GM21515 (cell line): Measurements from ENCODE around the gene ORC1.

Experiments used
- ATAC-seq: cut with Tn5 transposase; IDR thresholded peaks from one replicate; pipeline ENCODE4 v1.9.1; 2021; ENCODE audit not compliant: unreplicated experiment

Gene ORC1

GRCh38 chr1:52404116-52404974, at the start of gene ORC1, which contains the start of gene PRPF38A:
TSS of gene ORC1 (minus strand) at chr1:52404423. CDS start at chr1:52402223, 2,200 bp downstream.
TSS of gene PRPF38A (plus strand) at chr1:52404602. CDS start at chr1:52404750, 148 bp downstream.
- ATAC-seq = peak; percentile 93

GRCh38 chr1:52444463-52444862, 40.2 kb upstream of the ORC1 start:
- ATAC-seq = no peak

- ATAC-seq = no peak
Measured at GRCh38 chr1:52439976-52440375, 35.8 kb upstream of the ORC1 start.

DNA sequence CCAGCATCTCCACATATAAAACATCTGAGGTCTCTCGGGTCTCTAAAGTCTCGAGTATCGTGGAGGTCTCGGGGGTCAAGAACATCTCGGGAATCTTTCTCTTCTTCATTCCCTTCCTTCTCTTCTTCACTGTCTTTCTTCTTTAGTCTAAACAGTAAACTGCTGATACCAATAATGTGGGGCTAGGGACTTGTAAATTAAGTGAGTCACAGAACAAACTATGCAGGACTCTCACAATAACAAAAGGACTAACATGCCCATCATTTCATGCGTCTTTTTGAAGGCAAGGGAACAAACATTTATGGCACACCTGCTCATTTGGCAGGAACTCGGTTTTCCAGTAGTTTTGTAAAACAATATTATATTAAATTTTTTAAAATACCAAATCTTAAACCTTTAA, 32.6 kb upstream of the ORC1 start:
- no peak for ATAC-seq

- no peak for ATAC-seq
Measured at GRCh38 chr1:52435650-52436049, 31.4 kb upstream of the ORC1 start.

DNA sequence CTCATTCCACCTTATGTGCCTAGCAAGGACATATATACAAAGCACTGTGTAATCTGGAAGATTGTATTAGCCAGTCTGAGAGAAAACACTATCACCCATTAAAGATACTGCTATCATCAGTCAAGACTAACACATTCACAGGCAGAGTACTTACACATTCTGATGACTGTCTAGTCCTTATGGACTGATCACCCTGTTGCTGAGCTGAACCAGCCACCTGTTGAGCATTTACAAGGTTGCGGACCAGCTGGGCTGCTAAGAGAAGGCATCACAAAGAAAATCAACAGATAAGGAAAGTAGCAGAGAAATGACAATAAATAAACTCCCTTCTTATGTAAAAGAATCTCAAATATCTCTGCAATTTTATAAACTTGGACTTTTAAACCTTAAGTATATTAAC, 31.0 kb upstream of the ORC1 start:
- ATAC-seq = no peak

DNA sequence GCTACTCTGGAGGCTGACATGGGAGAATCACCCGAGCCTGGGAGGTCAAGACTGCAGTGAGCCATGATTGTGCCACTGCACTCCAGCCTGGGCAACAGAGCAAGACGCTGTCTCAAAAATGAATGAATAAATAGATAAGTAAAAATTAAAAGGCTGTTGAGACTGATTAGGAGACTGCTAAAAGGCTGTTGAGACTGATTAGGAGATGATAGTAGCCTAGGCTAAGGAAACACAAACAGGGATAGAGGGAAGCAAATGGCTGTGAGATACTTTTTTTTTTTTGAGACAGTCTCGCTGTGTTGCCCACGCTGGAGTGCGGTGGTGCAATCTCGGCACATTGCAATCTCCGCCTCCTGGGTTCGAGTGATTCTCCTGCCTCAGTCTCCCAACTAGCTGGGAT, 28.6 kb upstream of the ORC1 start:
- no peak for ATAC-seq

DNA sequence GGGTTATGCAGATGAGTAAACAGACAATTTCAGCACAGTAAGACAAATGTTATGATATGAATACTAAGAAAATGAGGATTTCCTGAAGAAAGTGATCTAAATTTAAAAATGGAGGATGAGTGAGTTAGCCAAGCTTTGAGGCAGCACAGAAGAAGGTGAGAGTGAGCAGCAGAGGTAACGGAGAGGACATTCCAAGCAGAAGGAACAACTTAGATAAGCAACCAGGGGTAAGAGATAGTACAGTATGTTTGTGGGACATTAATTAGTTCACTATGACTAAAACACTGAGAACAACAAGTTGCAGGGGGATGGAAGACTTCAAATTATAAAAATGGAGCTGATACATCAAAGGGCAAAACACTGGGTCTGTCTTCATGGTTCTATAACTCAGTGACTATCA, 22.9 kb upstream of the ORC1 start:
- ATAC-seq = no peak

DNA sequence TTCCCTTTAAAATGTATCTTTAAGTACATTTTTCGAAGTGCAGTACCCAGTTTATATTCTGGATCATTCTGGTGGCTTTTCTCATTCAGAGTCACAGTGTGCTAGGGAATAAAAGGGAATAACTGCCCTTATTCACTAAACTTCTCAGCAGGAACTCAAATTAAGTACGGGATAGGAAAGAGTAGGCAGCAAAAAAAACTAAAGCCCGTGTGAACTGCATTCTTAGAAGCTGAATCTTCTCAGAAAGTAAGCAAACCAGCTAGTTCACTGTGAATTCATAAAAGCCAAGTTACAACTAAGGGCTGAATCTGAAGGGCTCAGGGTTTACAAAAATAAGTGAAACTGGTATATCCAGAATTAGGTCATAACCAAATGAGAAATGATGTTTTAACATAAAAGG, 22.1 kb upstream of the ORC1 start:
- ATAC-seq = no peak

DNA sequence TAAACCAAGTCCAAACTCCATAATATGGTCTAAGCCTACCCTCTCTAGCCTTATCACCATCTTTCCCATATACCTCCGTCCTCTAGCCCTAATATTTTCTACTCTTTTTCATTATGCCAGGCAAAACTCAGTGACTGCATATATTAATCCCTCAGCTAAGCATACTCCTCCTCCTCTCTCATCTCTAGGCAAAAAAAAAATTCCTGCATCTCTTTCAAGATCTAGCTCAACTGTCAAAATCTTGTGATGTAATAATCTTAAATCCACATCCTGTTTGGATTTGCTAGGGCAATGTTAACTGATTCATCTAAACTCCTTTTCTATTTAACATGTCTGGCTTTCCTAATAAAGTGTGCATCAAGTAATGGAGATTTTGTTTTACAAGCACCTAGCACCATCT, 20.6 kb upstream of the ORC1 start:
- no peak for ATAC-seq

GRCh38 chr1:52424231-52424636, 20.0 kb upstream of the ORC1 start:
- ATAC-seq = no peak

DNA sequence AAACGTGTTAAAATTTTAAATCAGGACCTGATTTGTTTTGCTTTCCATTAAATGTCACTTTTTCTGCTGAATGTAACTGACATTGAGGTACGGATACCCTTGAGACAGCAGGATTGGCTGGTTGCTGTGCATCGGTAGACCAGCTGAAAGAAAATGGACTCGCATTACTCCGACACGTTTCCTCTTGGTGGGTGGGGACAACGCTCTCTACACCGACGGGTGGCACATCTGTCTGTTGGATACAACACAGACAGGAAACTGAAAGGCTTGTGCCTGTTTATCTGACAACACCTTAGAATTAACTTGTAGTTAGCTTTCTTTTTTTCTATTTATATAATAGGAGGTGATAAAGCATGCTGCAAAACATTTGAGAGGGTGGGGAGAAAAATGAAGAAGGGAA, 19.5 kb upstream of the ORC1 start:
- ATAC-seq = no peak

DNA sequence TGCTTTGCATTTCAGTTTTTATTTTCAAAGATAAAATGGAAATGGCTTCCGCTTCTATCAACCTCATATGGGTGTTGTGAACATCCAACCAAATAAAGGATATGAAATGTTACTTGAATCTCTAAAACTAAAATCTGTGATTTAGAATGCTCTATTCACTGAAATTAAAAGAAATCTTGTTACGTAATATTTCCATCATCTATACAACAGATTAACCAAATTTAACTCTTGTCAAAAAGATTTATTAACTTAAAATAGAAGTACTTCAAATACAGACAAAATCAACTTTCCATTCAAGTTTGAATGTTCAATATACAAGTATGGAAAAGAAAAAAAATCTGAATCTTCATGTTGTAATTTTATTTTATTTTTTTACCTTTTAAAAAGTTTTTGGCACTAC, 18.8 kb upstream of the ORC1 start:
- no peak for ATAC-seq

GRCh38 chr1:52420713-52421112, 16.5 kb upstream of the ORC1 start:
- ATAC-seq = no peak

GRCh38 chr1:52416811-52417210, 12.6 kb upstream of the ORC1 start:
- ATAC-seq = no peak

DNA sequence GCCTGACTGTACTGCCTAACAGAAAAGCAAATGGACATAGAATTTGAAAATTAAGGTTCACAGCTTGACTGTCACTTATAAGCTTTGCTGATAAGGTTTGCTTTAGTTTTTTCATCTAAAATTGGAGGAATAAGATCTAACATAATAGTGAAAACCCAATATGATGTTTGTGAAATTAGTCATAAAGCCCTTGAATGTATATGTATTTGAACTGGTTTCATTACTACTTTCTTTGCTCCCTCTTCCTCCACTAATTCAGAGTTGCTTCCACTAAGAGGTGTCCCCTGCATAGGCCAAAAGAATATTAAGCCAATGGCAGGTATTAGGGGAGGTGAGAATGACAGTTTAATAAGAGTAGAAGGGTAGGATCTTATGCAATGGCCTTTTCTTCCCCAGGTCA, 10.7 kb upstream of the ORC1 start:
- no peak for ATAC-seq

DNA sequence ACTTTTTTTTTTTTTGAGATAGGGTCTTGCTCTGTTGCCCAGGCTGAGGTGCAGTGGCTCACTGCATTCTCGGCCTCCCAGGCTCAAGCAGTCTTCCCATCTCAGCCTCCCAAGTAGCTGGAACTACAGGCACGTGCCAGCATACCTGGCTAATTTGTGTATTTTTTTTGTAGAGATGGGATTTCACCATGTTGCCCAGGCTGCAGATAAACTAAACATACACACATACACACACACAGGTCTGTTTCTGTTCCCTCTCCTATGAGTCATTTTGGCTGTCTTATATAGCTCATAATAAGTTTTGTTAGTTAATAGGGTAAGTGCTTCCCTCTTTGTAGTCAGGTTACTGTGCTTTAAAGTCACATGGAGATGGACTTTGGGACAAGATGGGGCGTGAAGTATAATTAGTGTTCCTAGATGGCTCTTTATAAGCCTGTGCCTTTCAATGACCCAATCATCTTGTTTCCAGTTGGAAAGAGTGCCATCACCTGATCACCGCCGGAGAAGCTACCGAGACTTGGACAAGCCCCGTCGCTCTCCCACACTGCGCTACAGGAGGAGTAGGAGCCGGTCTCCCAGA, 9.3 kb upstream of the ORC1 start:
- ATAC-seq = no peak

GRCh38 chr1:52404975-52405338, 734 bp upstream of the ORC1 start:
- no peak for ATAC-seq

DNA sequence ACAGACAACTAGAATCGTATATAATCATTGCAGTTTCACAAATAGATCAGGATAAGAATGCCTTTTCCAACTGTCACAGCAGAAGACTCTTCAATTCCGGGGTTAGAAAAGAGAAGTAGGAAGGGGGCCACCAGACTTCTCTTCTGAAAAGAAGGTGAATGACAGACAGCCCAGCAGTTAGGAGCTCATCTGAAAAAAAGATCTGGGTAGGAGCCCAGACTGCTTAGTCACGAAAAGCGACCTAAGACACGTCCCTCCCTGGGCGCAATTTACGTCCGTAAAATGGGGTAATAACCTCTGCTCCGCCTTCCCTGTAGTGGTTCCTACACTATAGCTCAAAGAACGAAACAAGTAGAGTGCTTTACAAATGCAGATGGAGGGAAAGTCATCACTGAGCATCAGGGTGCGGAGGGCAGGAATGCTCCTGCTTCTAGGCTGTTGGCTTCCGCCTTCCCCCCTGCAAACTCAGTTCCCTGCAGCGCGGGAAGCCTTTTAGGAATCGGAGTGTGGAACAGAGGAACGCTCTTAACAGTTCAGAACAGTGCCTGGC, 582 bp downstream of the ORC1 start:
- peak; percentile 38 for ATAC-seq

DNA sequence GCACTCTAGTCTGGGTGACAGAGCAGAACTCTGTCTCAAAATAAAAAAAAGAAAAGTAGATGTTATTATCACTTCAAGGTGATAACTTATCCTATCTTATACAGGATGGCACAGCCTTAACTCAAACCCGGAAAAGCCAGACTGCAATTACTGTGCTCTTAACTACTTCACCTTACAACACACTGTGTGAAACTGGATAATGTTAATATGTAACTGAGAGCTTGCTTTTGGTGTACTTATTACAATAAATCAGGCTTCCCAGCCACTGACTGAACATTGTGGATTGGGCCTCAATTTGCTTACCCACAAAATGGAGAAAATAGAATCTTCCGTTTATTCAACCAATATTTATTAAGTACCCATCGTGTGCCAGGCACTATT, 1.4 kb downstream of the ORC1 start:
- no peak for ATAC-seq

- ATAC-seq = no peak
Measured at GRCh38 chr1:52400131-52400530, 4.1 kb downstream of the ORC1 start.

DNA sequence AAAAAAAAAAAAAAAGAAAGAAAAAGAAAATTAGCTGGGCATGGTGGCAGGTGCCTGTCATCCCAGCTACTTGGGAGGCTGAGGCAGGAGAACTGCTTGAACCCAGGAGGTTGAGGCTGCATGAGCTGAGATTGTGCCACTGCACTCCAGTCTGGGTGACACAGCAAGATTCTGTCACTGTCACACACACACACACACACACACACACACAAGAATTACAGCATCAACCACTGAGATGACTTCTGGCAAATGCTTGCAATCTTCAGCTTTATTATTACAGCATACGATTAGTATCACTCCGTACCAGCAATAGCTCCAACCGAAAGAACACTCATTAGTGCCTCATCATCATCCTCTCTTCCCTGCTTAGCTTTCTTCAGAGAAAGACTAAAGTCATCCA, 4.6 kb downstream of the ORC1 start:
- no peak for ATAC-seq
